HepG2 (cell line): ENCODE measurements around the gene IRF3. TPM values are rescaled to one million over a fixed set of nuclear protein-coding genes. Genes with fewer than 3 reads are reported as not detected.
A peak's percentile ranks its signal among the peaks of the same experiment; 100 is the strongest.

Experiments
- CBFB ChIP-seq: sonication (generic); formaldehyde crosslinking; IDR thresholded peaks from 2 replicates; pipeline ENCODE4 v1.4.0; 2020; ENCODE audit warnings: missing genetic modification reagents
- HNRNPH1 ChIP-seq: fragments of 200-400 bp; formaldehyde crosslinking; optimal IDR thresholded peaks from 2 replicates; pipeline ENCODE3; 2017; ENCODE audit warnings: mild to moderate bottlenecking, low read depth, low read length
- KAT8 ChIP-seq: IDR thresholded peaks from 2 replicates; pipeline ENCODE4 v1.6.1; 2016; ENCODE audit warnings: missing genetic modification reagents, missing compliant biosample characterization
- MXD1 ChIP-seq: sonication (generic); formaldehyde crosslinking; IDR thresholded peaks from 2 replicates; pipeline ENCODE4 v1.4.0; 2020; ENCODE audit warnings: mild to moderate bottlenecking, missing genetic modification reagents
- MYPOP ChIP-seq: sonication (generic); formaldehyde crosslinking; IDR thresholded peaks from 2 replicates; pipeline ENCODE4 v1.8.1; 2023; ENCODE audit warnings: mild to moderate bottlenecking, moderate library complexity, missing genetic modification reagents
- NFKBIZ ChIP-seq: IDR thresholded peaks from 2 replicates; pipeline ENCODE4 v1.6.1; 2018; ENCODE audit warnings: missing genetic modification reagents, missing compliant biosample characterization
- NR1H2 ChIP-seq: sonication (generic); formaldehyde crosslinking; IDR thresholded peaks from 2 replicates; pipeline ENCODE4 v1.8.1; 2022; ENCODE audit warnings: low read depth, missing genetic modification reagents, borderline replicate concordance
- PTBP1 ChIP-seq: fragments of 200-400 bp; formaldehyde crosslinking; IDR thresholded peaks from 2 replicates; pipeline ENCODE4 v1.6.1; 2018; ENCODE audit warnings: low read length, low read depth; ENCODE audit not compliant: poor library complexity, severe bottlenecking
- SKI ChIP-seq: fragments of 450-650 bp; IDR thresholded peaks from one replicate; pipeline ENCODE4 v1.6.1; 2018; ENCODE audit warnings: mild to moderate bottlenecking; ENCODE audit not compliant: partially characterized antibody
- SNAPC4 ChIP-seq: sonication (generic); formaldehyde crosslinking; IDR thresholded peaks from 2 replicates; pipeline ENCODE4 v1.4.0; 2020; ENCODE audit warnings: mild to moderate bottlenecking, missing genetic modification reagents
- TRIM22 ChIP-seq: fragments of 450-650 bp; IDR thresholded peaks from 2 replicates; pipeline ENCODE4 v1.6.1; 2017
- ZNF121 ChIP-seq: sonication (generic); formaldehyde crosslinking; IDR thresholded peaks from 2 replicates; pipeline ENCODE4 v1.5.0; 2020; ENCODE audit warnings: mild to moderate bottlenecking, missing genetic modification reagents
- ZNF234 ChIP-seq: sonication (generic); formaldehyde crosslinking; conservative IDR thresholded peaks from 2 replicates; pipeline ENCODE4 v1.5.1; 2020; ENCODE audit warnings: mild to moderate bottlenecking, missing genetic modification reagents
- ZNF383 ChIP-seq: sonication (generic); formaldehyde crosslinking; IDR thresholded peaks from 2 replicates; pipeline ENCODE4 v1.4.0; 2020; ENCODE audit warnings: missing genetic modification reagents, mild to moderate bottlenecking, borderline replicate concordance
- ZNF687 ChIP-seq: sonication (generic); formaldehyde crosslinking; IDR thresholded peaks from 2 replicates; pipeline ENCODE4 v1.5.1; 2020; ENCODE audit warnings: mild to moderate bottlenecking, missing genetic modification reagents, moderate library complexity
- ZNF777 ChIP-seq: sonication (generic); formaldehyde crosslinking; IDR thresholded peaks from 2 replicates; pipeline ENCODE4 v1.4.0; 2020; ENCODE audit warnings: missing genetic modification reagents
- polyA plus RNA-seq, 8 experiments: library from polyadenylated mRNA; depleted of rRNA in 3 of 8; stranded (reverse) in 7 of 8; unstranded in 1 of 8; fragments of >200 nt; fragmentation: Illumina TruSeq in 4 of 8; extraction: Trizol in 4 of 8; gene quantifications; 2 replicates each; pipeline versions ENCODE4 v1.2.1 to v1.2.3, GENCODE V29; 2011 to 2016; ENCODE audit warnings: low read depth in 4 of 8, missing spikeins in 1 of 8, mixed read lengths in 1 of 8; ENCODE audit not compliant: insufficient read depth in 1 of 8
- total RNA-seq, 5 experiments: library from RNA; depleted of rRNA; stranded (reverse); fragments of >200 nt; fragmentation: Illumina TruSeq; extraction: Trizol; gene quantifications; 2 replicates each; pipeline ENCODE4 v1.2.3, GENCODE V29; 2016; ENCODE audit warnings: low read depth in 1 of 5

The IRF3 gene
- total and polyA plus RNA-seq, 2 of the 13 experiments (the other 11 are each of a cell fraction or from before 2014, with no cell fraction given), result 61.9 to 65.5 TPM

- TF ChIP-seq ZNF121, result no peak
- TF ChIP-seq ZNF687 (CRISPR knock-in tag), result peak; percentile 74
- TF ChIP-seq MYPOP (CRISPR knock-in tag), result peak; percentile 23; the same call in 1 of the 2 replicates
- no peak for TF ChIP-seq NR1H2 (CRISPR knock-in tag)
- TF ChIP-seq CBFB, result 0 out of 2 replicates have a peak, but pooled peaks have one; percentile 45
- TF ChIP-seq ZNF777 (CRISPR knock-in tag), result no peak
- no peak for TF ChIP-seq TRIM22
- peak; percentile 95 for TF ChIP-seq MXD1 (CRISPR knock-in tag)
- TF ChIP-seq ZNF383 (CRISPR knock-in tag), result no peak
- TF ChIP-seq NFKBIZ, result peak; percentile 75; the same call in 1 of the 2 replicates
- TF ChIP-seq HNRNPH1, result peak; percentile 95
- no peak for TF ChIP-seq PTBP1
- TF ChIP-seq KAT8, result peak; percentile 61; the same call in 1 of the 2 replicates
- 0 out of 2 replicates have a peak, but pooled peaks have one; percentile 50 for TF ChIP-seq ZNF234
- no peak for TF ChIP-seq SKI
- TF ChIP-seq SNAPC4, result peak; percentile 86; the same call in 1 of the 2 replicates
Observed at GRCh38 chr19:49677231-49677900, 11.7 kb upstream of the IRF3 start, which contains the start of gene PRMT1 (continued).
